Transverse colon (tissue), 4 donors: ENCODE results near the gene KCND2.
A peak's percentile ranks its signal among the peaks of the same experiment; 100 is the strongest.

Experiments
- POLR2A ChIP-seq: fragments of 450-650 bp; IDR thresholded peaks from one replicate; pipeline ENCODE4 v1.6.1; 2016; ENCODE audit warnings: antibody characterized with exemption, mild to moderate bottlenecking, moderate library complexity
- POLR2AphosphoS5 ChIP-seq, 3 donors: sonication (generic); formaldehyde crosslinking; IDR thresholded peaks; one replicate each; pipeline ENCODE4 v1.6.1; 2016; ENCODE audit warnings: antibody characterized with exemption in 3 of 3
- TF ChIP-seq, protein P1 (sequence below), 5 experiments: fragments of 200-600 bp in 3 of 5; fragments of 450-650 bp in 2 of 5; sonication (generic) in 3 of 5; IDR thresholded peaks; 1 replicate in 2 of 5; 2 replicates in 3 of 5; pipeline ENCODE4 v1.5.1; 2016 to 2017; ENCODE audit warnings: antibody characterized with exemption in 5 of 5, inconsistent platforms in 3 of 5, mild to moderate bottlenecking in 2 of 5, moderate library complexity in 1 of 5

DNA sequence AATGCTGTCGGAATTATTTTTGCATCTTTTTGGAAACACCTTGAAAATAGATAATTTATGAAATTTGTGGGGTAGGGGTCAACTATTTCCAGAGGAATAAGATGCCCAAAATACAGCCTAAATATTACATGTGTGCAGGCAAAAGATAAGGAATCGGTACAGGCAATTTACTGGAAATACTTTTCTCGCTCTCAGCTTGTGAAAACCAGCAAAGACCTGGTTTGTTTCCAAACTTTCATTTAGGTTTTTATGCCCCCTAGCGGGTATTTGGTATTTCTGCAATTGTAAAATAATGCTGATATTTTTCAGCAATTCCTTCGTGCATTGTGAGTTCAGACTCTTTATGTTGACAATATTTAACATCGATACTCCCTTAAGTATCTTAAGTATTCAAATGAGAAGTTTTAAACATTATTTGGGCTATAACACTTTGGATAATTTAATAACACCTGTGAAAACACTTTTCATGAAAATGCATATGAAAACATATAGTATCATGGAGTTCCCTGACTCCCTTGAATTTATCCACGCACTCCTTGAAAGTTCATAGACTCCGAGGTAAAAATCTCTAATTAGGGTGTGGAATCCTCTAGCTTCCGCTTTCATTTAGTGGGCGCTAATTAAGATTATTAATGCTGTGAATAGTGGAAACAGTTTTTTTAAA, 452.5 kb downstream of the KCND2 start:
- TF ChIP-seq POLR2AphosphoS5 (IDR thresholded peaks at IDR 0.05) = no peak
- TF ChIP-seq, protein P1, sequence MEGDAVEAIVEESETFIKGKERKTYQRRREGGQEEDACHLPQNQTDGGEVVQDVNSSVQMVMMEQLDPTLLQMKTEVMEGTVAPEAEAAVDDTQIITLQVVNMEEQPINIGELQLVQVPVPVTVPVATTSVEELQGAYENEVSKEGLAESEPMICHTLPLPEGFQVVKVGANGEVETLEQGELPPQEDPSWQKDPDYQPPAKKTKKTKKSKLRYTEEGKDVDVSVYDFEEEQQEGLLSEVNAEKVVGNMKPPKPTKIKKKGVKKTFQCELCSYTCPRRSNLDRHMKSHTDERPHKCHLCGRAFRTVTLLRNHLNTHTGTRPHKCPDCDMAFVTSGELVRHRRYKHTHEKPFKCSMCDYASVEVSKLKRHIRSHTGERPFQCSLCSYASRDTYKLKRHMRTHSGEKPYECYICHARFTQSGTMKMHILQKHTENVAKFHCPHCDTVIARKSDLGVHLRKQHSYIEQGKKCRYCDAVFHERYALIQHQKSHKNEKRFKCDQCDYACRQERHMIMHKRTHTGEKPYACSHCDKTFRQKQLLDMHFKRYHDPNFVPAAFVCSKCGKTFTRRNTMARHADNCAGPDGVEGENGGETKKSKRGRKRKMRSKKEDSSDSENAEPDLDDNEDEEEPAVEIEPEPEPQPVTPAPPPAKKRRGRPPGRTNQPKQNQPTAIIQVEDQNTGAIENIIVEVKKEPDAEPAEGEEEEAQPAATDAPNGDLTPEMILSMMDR (IDR thresholded peaks at IDR 0.05) = peak in 4 of 5 experiments; percentile 44 to 53 (median 51)
- TF ChIP-seq POLR2A = no peak
